ENCODE data around the gene PKLR.
"Not testable (repeated sequence)": the region's sequence is repeated elsewhere in the genome, so short reads cannot be mapped to it uniquely, and the experiment has no call there.

The PKLR gene

GRCh38 chr1:155254228-155254713 is 47.0 kb downstream of the PKLR start:
- no peak for DNase-seq

- DNase-seq = no peak
Observed at GRCh38 chr1:155253797-155254196, 47.4 kb downstream of the PKLR start.

GRCh38 chr1:155253208-155253607 is 48.0 kb downstream of the PKLR start:
- DNase-seq = no peak

GRCh38 chr1:155251566-155251965 is 49.7 kb downstream of the PKLR start:
- DNase-seq = no peak

GRCh38 chr1:155250633-155251449 is 50.4 kb downstream of the PKLR start:
- DNase-seq = peak; percentile 98

- DNase-seq = no peak
Observed at GRCh38 chr1:155250246-155250632, 51.0 kb downstream of the PKLR start.

GRCh38 chr1:155247667-155248553 is 53.3 kb downstream of the PKLR start:
- DNase-seq = no peak

- not testable (repeated sequence) for DNase-seq
Observed at GRCh38 chr1:155246796-155247195, 54.4 kb downstream of the PKLR start.

GRCh38 chr1:155245163-155245524 is 56.1 kb downstream of the PKLR start:
- DNase-seq = no peak

GRCh38 chr1:155244368-155245162 is 56.7 kb downstream of the PKLR start:
- peak; percentile 86 for DNase-seq

- DNase-seq = no peak
Observed at GRCh38 chr1:155242805-155243358, 58.4 kb downstream of the PKLR start.

GRCh38 chr1:155241841-155242264 is 59.4 kb downstream of the PKLR start:
- DNase-seq = no peak

GRCh38 chr1:155241069-155241679 is 60.1 kb downstream of the PKLR start:
- DNase-seq = peak; percentile 64
